ENCODE results near the gene ZNF581. TPM values are rescaled to one million over a fixed set of nuclear protein-coding genes. Genes with fewer than 3 reads are reported as not detected.

Gene ZNF581, protein sequence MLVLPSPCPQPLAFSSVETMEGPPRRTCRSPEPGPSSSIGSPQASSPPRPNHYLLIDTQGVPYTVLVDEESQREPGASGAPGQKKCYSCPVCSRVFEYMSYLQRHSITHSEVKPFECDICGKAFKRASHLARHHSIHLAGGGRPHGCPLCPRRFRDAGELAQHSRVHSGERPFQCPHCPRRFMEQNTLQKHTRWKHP
- 1 to 10 TPM; 7.5 to 8.6 TPM for total RNA-seq

DNA sequence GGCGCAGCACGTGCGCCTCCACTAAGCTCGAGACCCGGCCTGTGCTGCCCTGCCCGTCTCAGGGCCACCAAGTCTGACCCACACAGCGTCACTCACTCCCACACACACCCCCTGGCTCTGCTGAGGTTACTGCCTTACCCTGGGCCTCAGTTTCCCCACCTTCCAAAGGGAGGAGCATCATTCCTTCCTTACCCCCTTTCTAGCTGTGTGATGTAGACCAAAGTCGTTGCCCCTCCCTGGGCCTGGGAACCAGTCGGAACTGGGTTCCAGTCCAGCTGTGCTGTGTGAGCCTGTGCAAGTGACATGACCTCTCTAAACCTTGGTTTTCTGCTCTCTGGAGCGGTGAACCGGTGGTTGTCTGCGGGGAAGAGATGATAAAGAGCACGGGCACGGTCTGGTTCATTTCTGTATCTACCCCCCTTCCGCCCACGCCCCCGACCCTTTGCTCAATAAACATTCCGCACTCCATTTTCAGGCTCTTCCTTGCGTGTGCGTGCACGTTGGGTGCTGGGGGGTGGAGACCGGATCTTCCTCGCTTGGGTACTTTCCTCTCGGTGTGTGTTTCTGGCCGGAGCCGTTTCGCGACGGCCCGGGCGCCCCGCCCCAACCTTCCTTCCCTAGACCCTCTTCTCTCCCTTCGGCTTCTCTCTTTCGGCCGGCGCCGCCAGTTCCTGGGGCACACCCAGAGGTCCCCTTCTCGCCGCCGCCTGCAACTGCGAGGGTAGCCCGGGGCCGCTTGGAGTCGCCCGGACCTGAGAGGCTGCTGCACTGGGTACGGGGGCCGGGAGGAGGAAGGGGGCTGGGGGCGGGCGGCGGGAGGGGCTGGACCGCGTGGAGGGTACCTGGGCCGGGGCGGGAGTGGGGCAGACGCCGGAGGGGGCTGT lies at the start of gene ZNF581:
ZNF581 (plus strand) TSS at position 647 of the 884 bp plus-strand sequence. CDS start 923 bp downstream, outside the sequence.
- no peaks in the 10 kb centered on the region for H3K27me3 ChIP-seq
- peaks cover 0 to 65% of the 10 kb centered on the region in 2 donors for H3K4me1 ChIP-seq
- peak; percentile 84 for DNase-seq (ENCODE audit: low spot score)
- peaks cover 11% of the 10 kb centered on the region for H3K36me3 ChIP-seq
- peak within 1 kb of the TSS; percentile 94 to 97 for H3K27ac ChIP-seq
- TF ChIP-seq, protein P1, sequence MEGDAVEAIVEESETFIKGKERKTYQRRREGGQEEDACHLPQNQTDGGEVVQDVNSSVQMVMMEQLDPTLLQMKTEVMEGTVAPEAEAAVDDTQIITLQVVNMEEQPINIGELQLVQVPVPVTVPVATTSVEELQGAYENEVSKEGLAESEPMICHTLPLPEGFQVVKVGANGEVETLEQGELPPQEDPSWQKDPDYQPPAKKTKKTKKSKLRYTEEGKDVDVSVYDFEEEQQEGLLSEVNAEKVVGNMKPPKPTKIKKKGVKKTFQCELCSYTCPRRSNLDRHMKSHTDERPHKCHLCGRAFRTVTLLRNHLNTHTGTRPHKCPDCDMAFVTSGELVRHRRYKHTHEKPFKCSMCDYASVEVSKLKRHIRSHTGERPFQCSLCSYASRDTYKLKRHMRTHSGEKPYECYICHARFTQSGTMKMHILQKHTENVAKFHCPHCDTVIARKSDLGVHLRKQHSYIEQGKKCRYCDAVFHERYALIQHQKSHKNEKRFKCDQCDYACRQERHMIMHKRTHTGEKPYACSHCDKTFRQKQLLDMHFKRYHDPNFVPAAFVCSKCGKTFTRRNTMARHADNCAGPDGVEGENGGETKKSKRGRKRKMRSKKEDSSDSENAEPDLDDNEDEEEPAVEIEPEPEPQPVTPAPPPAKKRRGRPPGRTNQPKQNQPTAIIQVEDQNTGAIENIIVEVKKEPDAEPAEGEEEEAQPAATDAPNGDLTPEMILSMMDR (IDR thresholded peaks at IDR 0.05) = no peak
- H3K9me3 ChIP-seq = no peaks in the 10 kb centered on the region
- H3K4me3 ChIP-seq = peak within 1 kb of the TSS; percentile 85 to 97

DNA sequence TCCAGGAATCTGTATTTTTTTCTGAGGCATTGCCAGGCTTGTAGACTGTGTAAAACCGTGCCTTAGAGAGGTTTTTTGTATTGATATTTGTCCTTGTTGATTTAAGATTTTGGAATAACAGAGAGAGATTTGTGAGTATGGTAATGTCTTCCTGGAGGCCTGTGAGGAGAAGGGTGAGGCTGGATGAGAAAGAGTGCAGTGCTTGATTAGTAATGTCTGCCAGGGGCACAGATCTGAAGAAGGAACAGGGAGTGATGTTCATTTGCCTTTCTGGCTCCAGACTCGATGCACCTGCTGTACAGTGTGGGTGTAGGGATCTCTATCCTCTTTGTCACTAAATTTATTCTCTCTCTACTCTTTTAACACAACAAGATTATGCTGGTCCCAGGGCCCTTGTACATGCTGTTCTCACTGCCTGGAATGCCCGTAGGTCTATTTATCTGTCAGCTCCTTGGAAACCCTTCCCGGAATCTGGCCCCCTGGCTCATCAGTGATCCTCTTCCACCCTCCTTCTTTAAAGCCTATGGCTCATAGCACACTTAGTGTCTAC lies 48.4 kb upstream of the ZNF581 start:
- TF ChIP-seq, protein P1 (IDR thresholded peaks at IDR 0.05) = no peak
- H3K27me3 ChIP-seq = no peaks in the 10 kb centered on the region
- peak overlapping the region; percentile 24 to 77 for H3K27ac ChIP-seq
- H3K4me1 ChIP-seq = peaks cover 0 to 10% of the 10 kb centered on the region in 2 donors
- H3K9me3 ChIP-seq = no peaks in the 10 kb centered on the region
- no peak for DNase-seq (ENCODE audit: low spot score)
- peaks cover 16% of the 10 kb centered on the region for H3K36me3 ChIP-seq
- H3K4me3 ChIP-seq = no peak overlapping the region

DNA sequence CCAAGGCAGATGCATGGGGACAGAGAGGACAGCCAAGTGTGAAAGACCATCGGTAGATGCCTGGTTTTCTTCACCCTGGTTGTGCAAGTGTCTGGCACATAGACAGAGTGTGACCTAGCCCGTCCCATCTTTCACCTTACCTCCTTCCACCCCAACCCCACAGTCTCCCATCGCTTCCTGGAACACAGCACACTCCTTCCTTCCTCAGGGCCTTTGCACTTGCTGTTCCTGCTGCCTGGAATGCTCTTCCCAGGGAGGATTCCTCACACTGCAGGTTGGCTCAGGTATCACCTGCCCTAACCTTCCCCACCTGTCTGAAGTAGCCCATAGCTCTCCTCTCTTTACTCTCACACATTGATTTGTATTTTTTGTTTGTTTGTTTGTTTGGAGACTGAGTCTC lies 47.1 kb upstream of the ZNF581 start:
- Histone ChIP-seq H3K4me3 (no peak overlapping the region), H3K27me3 (no peaks in the 10 kb centered on the region), H3K36me3 (peaks cover 16% of the 10 kb centered on the region), H3K9me3 (no peaks in the 10 kb centered on the region), H3K27ac (peak overlapping the region in 1 of 2 donors; percentile 64), H3K4me1 (peaks cover 0 to 18% of the 10 kb centered on the region in 2 donors)
- no peak for DNase-seq (ENCODE audit: low spot score)
- TF ChIP-seq, protein P1 (IDR thresholded peaks at IDR 0.05) = no peak

DNA sequence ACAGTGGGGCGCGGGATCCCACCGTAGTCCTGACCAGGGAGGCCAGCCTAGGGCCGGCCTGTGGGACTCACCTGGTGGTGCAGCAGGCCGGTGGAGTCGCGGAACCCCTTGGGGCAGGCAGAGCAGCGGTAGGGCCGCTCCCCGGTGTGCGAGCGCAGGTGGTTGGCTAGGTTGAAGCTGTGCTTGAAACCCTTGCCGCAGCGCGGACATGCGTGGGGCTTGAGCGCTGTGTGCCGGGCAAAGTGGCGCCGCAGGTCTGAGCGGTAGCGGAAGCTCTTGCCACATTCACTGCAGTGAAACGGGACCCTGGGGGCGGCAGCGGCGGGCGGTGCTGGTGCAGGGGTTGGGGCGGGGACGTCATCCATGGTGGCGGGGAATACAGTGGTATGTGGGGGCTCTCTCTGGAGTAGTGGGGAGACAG lies 45.9 kb upstream of the ZNF581 start:
- no peak overlapping the region for H3K27ac ChIP-seq
- H3K36me3 ChIP-seq = peaks cover 7% of the 10 kb centered on the region
- no peak for DNase-seq (ENCODE audit: low spot score)

DNA sequence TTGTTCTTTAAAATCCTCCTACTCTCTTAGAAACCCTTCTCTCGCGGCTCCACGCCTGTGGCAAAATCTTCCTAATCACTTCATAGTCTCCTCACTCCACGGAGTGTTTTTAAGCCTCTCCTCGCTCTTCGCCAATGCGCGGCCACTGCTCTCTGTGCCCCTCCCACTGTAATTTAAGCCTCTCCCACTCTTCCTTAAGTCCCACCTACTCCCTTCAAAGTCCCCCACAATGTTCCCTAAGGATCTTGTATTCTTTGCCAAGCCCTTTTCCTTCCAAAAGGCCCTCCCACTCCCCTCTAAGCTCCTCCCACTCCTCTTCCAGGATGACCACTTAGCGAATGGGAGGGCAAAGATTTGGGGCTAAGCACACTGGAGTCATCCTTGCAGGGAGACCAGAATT lies 45.4 kb upstream of the ZNF581 start:
- H3K36me3 ChIP-seq = peaks cover 7% of the 10 kb centered on the region
- H3K27ac ChIP-seq = peak overlapping the region in 1 of 2 donors; percentile 99
- TF ChIP-seq, protein P1 (IDR thresholded peaks at IDR 0.05) = no peak
- peaks cover 0 to 20% of the 10 kb centered on the region in 2 donors for H3K4me1 ChIP-seq
- no peak overlapping the region for H3K4me3 ChIP-seq
- DNase-seq (ENCODE audit: low spot score) = no peak
- no peaks in the 10 kb centered on the region for H3K27me3 ChIP-seq
- no peaks in the 10 kb centered on the region for H3K9me3 ChIP-seq

More for the DNA sequence above, 45.9 kb upstream of the ZNF581 start:
- TF ChIP-seq, protein P1 (IDR thresholded peaks at IDR 0.05) = no peak
- no peaks in the 10 kb centered on the region for H3K27me3 ChIP-seq
- H3K4me3 ChIP-seq = no peak overlapping the region
- H3K9me3 ChIP-seq = no peaks in the 10 kb centered on the region
- H3K4me1 ChIP-seq = peaks cover 0 to 20% of the 10 kb centered on the region in 2 donors

All from right atrium auricular region (tissue), 2 donors.